ENCODE results near the gene PPAN.

Gene PPAN

GRCh38 chr19:10141479-10141878 is 35.3 kb downstream of the PPAN start:
- no peak for DNase-seq (ENCODE audit: low read depth in 2 of 2)

GRCh38 chr19:10141973-10142372 is 35.8 kb downstream of the PPAN start:
- DNase-seq (ENCODE audit: low read depth in 2 of 2) = no peak

- no peak for DNase-seq (ENCODE audit: low read depth in 2 of 2)
Measured at GRCh38 chr19:10142701-10143375, 36.7 kb downstream of the PPAN start.

GRCh38 chr19:10143681-10144080 is 37.5 kb downstream of the PPAN start:
- no peak for DNase-seq (ENCODE audit: low read depth in 2 of 2)

GRCh38 chr19:10144361-10144760 is 38.2 kb downstream of the PPAN start:
- DNase-seq (ENCODE audit: low read depth in 2 of 2) = no peak

GRCh38 chr19:10145031-10145430 is 38.9 kb downstream of the PPAN start:
- DNase-seq (ENCODE audit: low read depth in 2 of 2) = no peak

- DNase-seq (ENCODE audit: low read depth in 2 of 2) = no peak
Measured at GRCh38 chr19:10146142-10146541, 40.0 kb downstream of the PPAN start.

- no peak for DNase-seq (ENCODE audit: low read depth in 2 of 2)
Measured at GRCh38 chr19:10149427-10149826, 43.3 kb downstream of the PPAN start.

GRCh38 chr19:10151521-10151920 is 45.4 kb downstream of the PPAN start:
- DNase-seq (ENCODE audit: low read depth in 2 of 2) = no peak

- DNase-seq (ENCODE audit: low read depth in 2 of 2) = no peak
Measured at GRCh38 chr19:10152100-10152499, 45.9 kb downstream of the PPAN start.

GRCh38 chr19:10155839-10156238 is 49.7 kb downstream of the PPAN start:
- DNase-seq (ENCODE audit: low read depth in 2 of 2) = no peak

GRCh38 chr19:10158071-10158470 is 51.9 kb downstream of the PPAN start:
- DNase-seq (ENCODE audit: low read depth in 2 of 2) = no peak

GRCh38 chr19:10158485-10158884 is 52.3 kb downstream of the PPAN start:
- DNase-seq (ENCODE audit: low read depth in 2 of 2) = no peak

GRCh38 chr19:10159610-10160009 is 53.4 kb downstream of the PPAN start:
- DNase-seq (ENCODE audit: low read depth in 2 of 2) = no peak

Measured in activated CD4-positive, alpha-beta T cell treated with anti-CD3 and anti-CD28 coated beads for 24 hours (primary cell).